Activated CD8-positive, alpha-beta T cell treated with anti-CD3 and anti-CD28 coated beads for 36 hours (primary cell): ENCODE results near the gene ADAMTSL3. TPM values are rescaled to one million over a fixed set of nuclear protein-coding genes. Genes with fewer than 3 reads are reported as not detected.

Experiments
- ATAC-seq: fragments of 200-7000 bp; cut with Tn5 transposase; one replicate; pipeline ENCODE4 v1.10.0; 2021; ENCODE audit warnings: mild to moderate bottlenecking, moderate library complexity
- CTCF ChIA-PET: fragments of 350-600 bp; sonication (Branson Sonifier 250); formaldehyde crosslinking; loops from one replicate; lab custom pipeline; 2021; ENCODE audit warnings: antibody characterized with exemption; lab: Charles Lee
- POLR2A ChIA-PET: fragments of 350-600 bp; sonication (Branson Sonifier 250); formaldehyde crosslinking; loops from one replicate; lab custom pipeline; 2021; ENCODE audit warnings: antibody characterized with exemption; lab: Charles Lee
- DNase-seq: peaks from one replicate; pipeline ENCODE4 v3.0.0-alpha.2; 2020
- H3K27ac Mint-ChIP-seq: one replicate; pipeline ENCODE4 v1.8.0; 2021; ENCODE audit warnings: mild to moderate bottlenecking, mixed read lengths
- H3K27me3 Mint-ChIP-seq: one replicate; pipeline ENCODE4 v1.8.0; 2021; ENCODE audit warnings: mixed read lengths
- H3K36me3 Mint-ChIP-seq: one replicate; pipeline ENCODE4 v1.8.0; 2021; ENCODE audit warnings: low read depth, mixed read lengths
- H3K4me1 Mint-ChIP-seq: one replicate; pipeline ENCODE4 v1.8.0; 2021; ENCODE audit warnings: low read depth, mixed read lengths
- H3K4me3 Mint-ChIP-seq: one replicate; pipeline ENCODE4 v1.8.0; 2021; ENCODE audit warnings: mild to moderate bottlenecking, moderate library complexity, mixed read lengths
- H3K9me3 Mint-ChIP-seq: one replicate; pipeline ENCODE4 v1.8.0; 2021; ENCODE audit warnings: mixed read lengths
- intact Hi-C: fragments of 100-400 bp; cut with micrococcal nuclease; formaldehyde crosslinking; loops from one replicate; pipeline ENCODE4 v1.10.0; 2022
- total RNA-seq, 2 experiments: library from RNA; stranded (reverse); gene quantifications; one replicate each; pipeline ENCODE4 v1.2.3, GENCODE V29; 2021
- TF ChIP-seq, protein P1 (sequence below): fragments of 200-600 bp; IDR thresholded peaks from one replicate; pipeline ENCODE4 v1.8.0; 2022; ENCODE audit warnings: antibody characterized with exemption, mild to moderate bottlenecking

ADAMTSL3 gene
- total RNA-seq, 2 experiments from 2014 or later, result not detected

GRCh38 chr15:83830381-83830780, 176.5 kb downstream of the ADAMTSL3 start:
- H3K4me3 Mint-ChIP-seq, result no peak overlapping the region
- H3K36me3 Mint-ChIP-seq, result no peaks in the 10 kb centered on the region
- no peak overlapping the region for H3K27ac Mint-ChIP-seq
- H3K9me3 Mint-ChIP-seq, result no peaks in the 10 kb centered on the region
- no peaks in the 10 kb centered on the region for H3K4me1 Mint-ChIP-seq
- TF ChIP-seq, protein P1, sequence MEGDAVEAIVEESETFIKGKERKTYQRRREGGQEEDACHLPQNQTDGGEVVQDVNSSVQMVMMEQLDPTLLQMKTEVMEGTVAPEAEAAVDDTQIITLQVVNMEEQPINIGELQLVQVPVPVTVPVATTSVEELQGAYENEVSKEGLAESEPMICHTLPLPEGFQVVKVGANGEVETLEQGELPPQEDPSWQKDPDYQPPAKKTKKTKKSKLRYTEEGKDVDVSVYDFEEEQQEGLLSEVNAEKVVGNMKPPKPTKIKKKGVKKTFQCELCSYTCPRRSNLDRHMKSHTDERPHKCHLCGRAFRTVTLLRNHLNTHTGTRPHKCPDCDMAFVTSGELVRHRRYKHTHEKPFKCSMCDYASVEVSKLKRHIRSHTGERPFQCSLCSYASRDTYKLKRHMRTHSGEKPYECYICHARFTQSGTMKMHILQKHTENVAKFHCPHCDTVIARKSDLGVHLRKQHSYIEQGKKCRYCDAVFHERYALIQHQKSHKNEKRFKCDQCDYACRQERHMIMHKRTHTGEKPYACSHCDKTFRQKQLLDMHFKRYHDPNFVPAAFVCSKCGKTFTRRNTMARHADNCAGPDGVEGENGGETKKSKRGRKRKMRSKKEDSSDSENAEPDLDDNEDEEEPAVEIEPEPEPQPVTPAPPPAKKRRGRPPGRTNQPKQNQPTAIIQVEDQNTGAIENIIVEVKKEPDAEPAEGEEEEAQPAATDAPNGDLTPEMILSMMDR, result no peak
- DNase-seq, result no peak
- no peak for ATAC-seq
- intact Hi-C loops, result no loop called here
- CTCF ChIA-PET, result no interaction called here
- peaks cover 15% of the 10 kb centered on the region for H3K27me3 Mint-ChIP-seq
- POLR2A ChIA-PET, result no interaction called here

- Mint-ChIP-seq H3K27me3 (peaks cover 15% of the 10 kb centered on the region), H3K9me3 (no peaks in the 10 kb centered on the region), H3K27ac (no peak overlapping the region), H3K4me3 (no peak overlapping the region), H3K4me1 (no peaks in the 10 kb centered on the region), H3K36me3 (no peaks in the 10 kb centered on the region)
- no peak for ATAC-seq
- intact Hi-C loops, result no loop called here
- CTCF ChIA-PET, result no interaction called here
- TF ChIP-seq, protein P1, result no peak
- no peak for DNase-seq
- POLR2A ChIA-PET, result no interaction called here
Observed at GRCh38 chr15:83833569-83833968, 179.6 kb downstream of the ADAMTSL3 start.

- no peak overlapping the region for H3K27ac Mint-ChIP-seq
- DNase-seq (no peak), ATAC-seq (no peak)
- H3K27me3 Mint-ChIP-seq, result peaks cover 9% of the 10 kb centered on the region
- H3K9me3 Mint-ChIP-seq, result no peaks in the 10 kb centered on the region
- no peaks in the 10 kb centered on the region for H3K36me3 Mint-ChIP-seq
- TF ChIP-seq, protein P1, result no peak
- ChIA-PET POLR2A (no interaction called here), CTCF (interaction anchor here (1.4 kb wide), 1 partner anchor 11 kb away, joined by 5 read pairs; no protein-coding TSS in a partner anchor)
- no peak overlapping the region for H3K4me3 Mint-ChIP-seq
- no peaks in the 10 kb centered on the region for H3K4me1 Mint-ChIP-seq
- intact Hi-C loops, result no loop called here
Observed at GRCh38 chr15:83835479-83835878, 181.6 kb downstream of the ADAMTSL3 start.

DNA sequence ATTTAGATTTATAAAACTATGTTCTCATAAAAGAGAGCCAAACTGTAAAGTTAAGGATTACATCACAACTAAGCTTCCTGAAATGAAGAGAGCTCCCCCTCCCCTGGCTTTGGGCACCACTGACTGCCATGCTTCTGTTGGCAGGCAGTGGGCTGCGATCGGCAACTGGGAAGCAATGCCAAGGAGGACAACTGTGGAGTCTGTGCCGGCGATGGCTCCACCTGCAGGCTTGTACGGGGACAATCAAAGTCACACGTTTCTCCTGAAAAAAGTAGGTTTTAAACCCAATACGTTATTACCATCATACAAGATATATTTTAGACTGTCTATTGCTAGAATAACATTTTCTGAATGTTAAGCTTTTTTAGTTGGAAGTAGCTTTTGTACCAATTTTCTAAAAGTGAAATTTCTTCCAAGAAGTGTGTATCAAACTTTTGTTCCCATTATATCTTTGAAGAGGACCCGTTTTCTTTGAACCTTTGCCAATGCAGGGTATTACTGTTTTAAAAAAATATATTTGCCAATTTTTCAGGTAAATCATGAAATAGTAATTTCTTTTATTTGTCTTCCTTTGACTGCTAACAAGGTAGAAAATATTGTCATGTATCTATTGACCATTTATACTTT, 184.1 kb downstream of the ADAMTSL3 start:
- H3K27ac Mint-ChIP-seq, result no peak overlapping the region
- no peak for ATAC-seq
- H3K9me3 Mint-ChIP-seq, result no peaks in the 10 kb centered on the region
- CTCF ChIA-PET, result interaction anchor here (0.8 kb wide), 1 partner anchor 39 kb away, joined by 3 read pairs; no protein-coding TSS in a partner anchor
- no peaks in the 10 kb centered on the region for H3K4me1 Mint-ChIP-seq
- intact Hi-C loops, result no loop called here
- POLR2A ChIA-PET, result no interaction called here
- H3K36me3 Mint-ChIP-seq, result no peaks in the 10 kb centered on the region
- no peak overlapping the region for H3K4me3 Mint-ChIP-seq
- H3K27me3 Mint-ChIP-seq, result peaks cover 5% of the 10 kb centered on the region
- TF ChIP-seq, protein P1, result no peak
- DNase-seq, result peak; percentile 20

- intact Hi-C loops, result no loop called here
- ChIA-PET CTCF (interaction anchor here (0.8 kb wide), 1 partner anchor 40 kb away, joined by 3 read pairs; no protein-coding TSS in a partner anchor), POLR2A (no interaction called here)
- Mint-ChIP-seq H3K4me1 (no peaks in the 10 kb centered on the region), H3K27ac (no peak overlapping the region), H3K9me3 (no peaks in the 10 kb centered on the region), H3K36me3 (no peaks in the 10 kb centered on the region), H3K27me3 (peaks cover 2% of the 10 kb centered on the region), H3K4me3 (no peak overlapping the region)
- ATAC-seq (no peak), DNase-seq (no peak)
- TF ChIP-seq, protein P1, result no peak
Observed at GRCh38 chr15:83838763-83839162, 184.8 kb downstream of the ADAMTSL3 start.
